K562 (cell line): Measurements from ENCODE around the gene PRR30. TPM values are rescaled to one million over a fixed set of nuclear protein-coding genes. Genes with fewer than 3 reads are reported as not detected.

Source experiments
- ATAC-seq: fragments of 200-7000 bp; cut with Tn5 transposase; 3 replicates; pipeline ENCODE4 v1.9.1; 2020; ENCODE audit warnings: moderate library complexity
- BruUV-seq: library from RNA; stranded (reverse); fragments of 400-500 nt; replicated peaks from 2 replicates; lab custom pipeline; 2021; lab: Mats Ljungman, UMichigan
- CTCF ChIA-PET: fragments of 300-600 bp; formaldehyde crosslinking; extraction: SDS; loops from one replicate; lab custom pipeline; 2021; ENCODE audit warnings: low intra/inter-chr PET ratio; lab: Yijun Ruan, JAX
- POLR2A ChIA-PET: fragments of 300-600, 350-650 bp; sonication (Branson Sonifier 250); formaldehyde crosslinking; extraction: SDS; loops from one replicate; lab custom pipeline; 2021; ENCODE audit warnings: antibody characterized with exemption, inconsistent platforms; lab: Yijun Ruan, JAX
- DNase-seq, 4 experiments: peaks; one replicate each; pipeline versions ENCODE4 v3.0.0 to v3.0.0-alpha.2; 2011 to 2018; ENCODE audit warnings: low spot score in 3 of 4, mixed read lengths in 3 of 4; ENCODE audit errors: extremely low read depth in 1 of 4
- FAIRE-seq: peaks from 2 replicates; lab custom pipeline; 2011; peaks lifted over from hg19 to GRCh38; lab: Jason Lieb, UNC
- H2AFZ ChIP-seq: 2 replicates; pipeline ENCODE4 v1.6.0; 2011; ENCODE audit warnings: low read depth, low read length, control low read depth, inconsistent platforms
- H3K27ac ChIP-seq: fragments of 200-600 bp; 3 replicates; pipeline ENCODE4 v1.8.0; 2011; ENCODE audit warnings: low read depth, mild to moderate bottlenecking, control low read depth, inconsistent platforms, low read length, moderate library complexity, mixed read lengths; ENCODE audit errors: extremely low read depth
- H3K27me3 ChIP-seq, 2 experiments: fragments of 300-600 bp in 1 of 2; 2 replicates in 1 of 2; 3 replicates in 1 of 2; pipeline versions ENCODE4 v1.6.0 to v1.8.0; 2011; ENCODE audit warnings: inconsistent platforms in 2 of 2, low read length in 2 of 2, mild to moderate bottlenecking in 1 of 2, mixed read lengths in 1 of 2, moderate library complexity in 1 of 2; ENCODE audit not compliant: control insufficient read depth in 2 of 2, insufficient read depth in 2 of 2
- H3K36me3 ChIP-seq: fragments of 300-600 bp; 3 replicates; pipeline ENCODE4 v1.8.0; 2011; ENCODE audit warnings: mild to moderate bottlenecking, low read length, inconsistent platforms; ENCODE audit not compliant: control insufficient read depth, insufficient read depth
- H3K4me1 ChIP-seq, 2 experiments: fragments of 200-600 bp in 1 of 2; replicated peaks in 1 of 2; 2 replicates in 1 of 2; 3 replicates in 1 of 2; pipeline versions ENCODE4 v1.5.1 to v1.8.0; 2011; ENCODE audit warnings: inconsistent platforms in 2 of 2, low read length in 2 of 2, mild to moderate bottlenecking in 1 of 2, mixed read lengths in 1 of 2, moderate library complexity in 1 of 2; ENCODE audit not compliant: control insufficient read depth in 2 of 2, insufficient read depth in 2 of 2
- H3K4me2 ChIP-seq: 2 replicates; pipeline ENCODE4 v1.6.1; 2011; ENCODE audit warnings: low read length, control low read depth, inconsistent platforms, mixed read lengths; ENCODE audit not compliant: insufficient read depth
- H3K4me3 ChIP-seq: fragments of 200-600 bp; sonication (generic), shearing (Covaris generic); 2 replicates; pipeline ENCODE4 v1.5.1; 2016; ENCODE audit warnings: control low read depth, inconsistent platforms
- H3K79me2 ChIP-seq: fragments of 200-600 bp; 3 replicates; pipeline ENCODE4 v1.8.0; 2011; ENCODE audit warnings: low read length, inconsistent platforms; ENCODE audit not compliant: control insufficient read depth, insufficient read depth
- H3K9ac ChIP-seq, 2 experiments: 2 replicates each; pipeline versions ENCODE4 v1.6.0 to v1.6.1; 2011; ENCODE audit warnings: low read depth in 2 of 2, low read length in 2 of 2, control low read depth in 1 of 2, inconsistent platforms in 1 of 2, mild to moderate bottlenecking in 1 of 2, mixed read lengths in 1 of 2; ENCODE audit not compliant: insufficient read depth in 1 of 2
- H3K9me1 ChIP-seq: one replicate; pipeline ENCODE4 v1.6.0; 2011; ENCODE audit warnings: inconsistent platforms, mild to moderate bottlenecking, low read length, moderate library complexity; ENCODE audit not compliant: control insufficient read depth, insufficient read depth
- H3K9me3 ChIP-seq: replicated peaks from 2 replicates; pipeline ENCODE4 v1.5.1; 2011; ENCODE audit warnings: low read depth, low read length, inconsistent platforms; ENCODE audit not compliant: control insufficient read depth, insufficient read depth
- H4K20me1 ChIP-seq: replicated peaks from 2 replicates; pipeline ENCODE4 v1.6.1; 2011; ENCODE audit warnings: low read length, inconsistent platforms, mixed read lengths; ENCODE audit not compliant: control insufficient read depth, insufficient read depth
- GATAD2A ChIP-seq: fragments of 450-650 bp; IDR thresholded peaks from 2 replicates; pipeline ENCODE4 v1.6.1; 2017
- POLR2G ChIP-seq: fragments of 200-400 bp; formaldehyde crosslinking; IDR thresholded peaks from 2 replicates; pipeline ENCODE4 v1.6.1; 2017; ENCODE audit warnings: low read depth, mild to moderate bottlenecking, antibody characterized with exemption, low read length, moderate library complexity
- RBFOX2 ChIP-seq: fragments of 200-400 bp; formaldehyde crosslinking; IDR thresholded peaks from 2 replicates; pipeline ENCODE4 v1.6.1; 2017; ENCODE audit warnings: low read depth, mild to moderate bottlenecking, low read length, moderate library complexity
- WGBS: fragments of 100-300 bp; shearing (Covaris generic); methylation state at CpG from one replicate; pipeline ENCODE4 v1.1.6; 2016; ENCODE audit warnings: low coverage, mixed read lengths; ENCODE audit not compliant: insufficient coverage; ENCODE audit errors: missing lambda C conversion rate; 5-methylcytosine and 5-hydroxymethylcytosine counted together
- in situ Hi-C: fragments of 300-500 bp; cut with MboI; formaldehyde crosslinking; loops from 4 replicates; pipeline ENCODE4 v1.15.0; 2018; ENCODE audit warnings: inconsistent platforms, mixed read lengths
- intact Hi-C: fragments of 100-400 bp; cut with micrococcal nuclease; formaldehyde crosslinking; loops from 2 replicates; pipeline ENCODE4 v1.14.2; 2022
- polyA plus RNA-seq, 8 experiments: library from polyadenylated mRNA; depleted of rRNA in 4 of 8; stranded (reverse) in 5 of 8; unstranded in 3 of 8; fragments of >200 nt; fragmentation: Nextera tagmentation in 2 of 8; fragmentation: Illumina TruSeq in 1 of 8; extraction: Ambion mirVana in 2 of 8; extraction: Trizol in 1 of 8; gene quantifications; 2 replicates each; pipeline versions ENCODE4 v1.2.1 to v1.2.3, GENCODE V29; 2011 to 2014; ENCODE audit warnings: inconsistent platforms in 1 of 8, missing spikeins in 1 of 8
- total RNA-seq, 7 experiments: library from RNA; depleted of rRNA in 6 of 7; stranded (reverse); fragments of >200 nt in 6 of 7; fragmentation: Illumina TruSeq in 2 of 7; extraction: Trizol in 2 of 7; gene quantifications; 2 replicates each; pipeline versions ENCODE4 v1.2.1 to v1.2.3, GENCODE V29; 2011 to 2021; ENCODE audit warnings: low replicate concordance in 1 of 7
- TF ChIP-seq, protein P1 (sequence below): sonication (generic); formaldehyde crosslinking; IDR thresholded peaks from 2 replicates; pipeline ENCODE4 v1.8.1; 2023; ENCODE audit warnings: mild to moderate bottlenecking, missing genetic modification reagents

Gene PRR30
- total and polyA plus RNA-seq, 9 of the 15 experiments (the other 6 are each of a cell fraction or from before 2014, with no cell fraction given) = not detected

DNA sequence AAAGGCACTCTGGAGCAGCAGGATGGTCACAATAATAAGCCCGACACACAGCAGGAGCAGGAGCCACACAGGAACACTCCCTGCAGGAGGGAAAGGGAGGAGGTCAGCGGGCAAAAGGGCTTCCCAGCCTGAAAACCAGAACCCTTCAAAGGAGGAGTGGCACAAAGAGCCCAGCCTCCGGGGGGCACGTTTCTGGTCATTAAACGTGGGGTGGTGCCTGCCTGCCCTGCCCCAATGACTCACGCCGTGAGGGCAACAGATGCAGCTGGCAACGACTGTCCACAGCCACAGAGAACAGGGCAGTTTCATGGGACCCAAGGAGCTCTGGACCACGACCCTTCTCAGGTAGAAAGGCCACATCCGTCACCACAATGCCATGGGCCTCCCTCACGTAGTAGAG is 7.8 kb downstream of the PRR30 start:
- in situ Hi-C loops = no loop called here
- H3K79me2 ChIP-seq = peaks cover 21% of the 10 kb centered on the region
- H3K36me3 ChIP-seq = peaks cover 42% of the 10 kb centered on the region; the same call in 2 of the 3 replicates
- no peak for ATAC-seq
- H4K20me1 ChIP-seq = no peaks in the 10 kb centered on the region; the same call in 1 of the 2 replicates
- no TSS peak for BruUV-seq
- no peak for FAIRE-seq
- TF ChIP-seq GATAD2A (no peak), RBFOX2 (peak; percentile 11; the same call in 1 of the 2 replicates)
- TF ChIP-seq, all 486 proteins: peak for 1
- peaks cover 8% of the 10 kb centered on the region for H3K9me1 ChIP-seq
- no peak overlapping the region for H2AFZ ChIP-seq
- H3K9me3 ChIP-seq = no peaks in the 10 kb centered on the region; the same call in 1 of the 2 replicates
- WGBS = 94% methylated on average over 11 of the region's 11 CpGs
- DNase-seq = no peak
- POLR2A ChIA-PET = no interaction called here
- H3K4me3 ChIP-seq = no peak overlapping the region
- H3K9ac ChIP-seq = no peak overlapping the region; a peak in 1 of 4 replicates
- H3K27ac ChIP-seq = no peak overlapping the region
- H3K4me1 ChIP-seq = peaks cover 15 to 32% of the 10 kb centered on the region in 2 experiments; a peak in 4 of 5 replicates
- no peaks in the 10 kb centered on the region for H3K27me3 ChIP-seq
- CTCF ChIA-PET = no interaction called here
- H3K4me2 ChIP-seq = no peak overlapping the region
- intact Hi-C loops = no loop called here

DNA sequence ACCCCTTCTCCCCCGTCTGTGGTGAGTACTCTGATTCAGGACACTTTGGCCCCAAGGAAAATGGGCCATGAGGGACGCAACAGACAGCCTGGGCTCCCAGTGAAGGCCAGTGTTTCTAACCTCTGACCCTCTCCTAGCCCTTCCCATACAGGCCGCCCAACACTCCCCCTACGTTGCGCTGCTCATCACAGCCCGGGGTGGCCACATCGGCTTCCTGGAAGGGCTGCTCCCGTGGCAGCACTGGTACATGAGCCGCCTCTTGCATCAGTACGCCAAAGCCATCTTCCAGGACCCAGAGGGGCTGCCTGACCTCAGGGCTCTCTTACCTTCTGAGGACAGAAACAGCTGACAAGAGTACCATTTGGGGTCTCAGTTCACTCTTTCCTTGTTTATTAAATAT is 8.8 kb downstream of the PRR30 start:
- H3K9me1 ChIP-seq = peaks cover 8% of the 10 kb centered on the region
- CTCF ChIA-PET = no interaction called here
- ATAC-seq (no peak), FAIRE-seq (no peak), DNase-seq (no peak)
- BruUV-seq = no TSS peak
- H3K4me2 ChIP-seq = no peak overlapping the region
- TF ChIP-seq POLR2G = 0 out of 2 replicates have a peak, but pooled peaks have one; percentile 18
- TF ChIP-seq, protein P1, sequence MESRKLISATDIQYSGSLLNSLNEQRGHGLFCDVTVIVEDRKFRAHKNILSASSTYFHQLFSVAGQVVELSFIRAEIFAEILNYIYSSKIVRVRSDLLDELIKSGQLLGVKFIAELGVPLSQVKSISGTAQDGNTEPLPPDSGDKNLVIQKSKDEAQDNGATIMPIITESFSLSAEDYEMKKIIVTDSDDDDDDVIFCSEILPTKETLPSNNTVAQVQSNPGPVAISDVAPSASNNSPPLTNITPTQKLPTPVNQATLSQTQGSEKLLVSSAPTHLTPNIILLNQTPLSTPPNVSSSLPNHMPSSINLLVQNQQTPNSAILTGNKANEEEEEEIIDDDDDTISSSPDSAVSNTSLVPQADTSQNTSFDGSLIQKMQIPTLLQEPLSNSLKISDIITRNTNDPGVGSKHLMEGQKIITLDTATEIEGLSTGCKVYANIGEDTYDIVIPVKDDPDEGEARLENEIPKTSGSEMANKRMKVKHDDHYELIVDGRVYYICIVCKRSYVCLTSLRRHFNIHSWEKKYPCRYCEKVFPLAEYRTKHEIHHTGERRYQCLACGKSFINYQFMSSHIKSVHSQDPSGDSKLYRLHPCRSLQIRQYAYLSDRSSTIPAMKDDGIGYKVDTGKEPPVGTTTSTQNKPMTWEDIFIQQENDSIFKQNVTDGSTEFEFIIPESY (CRISPR knock-in tag) = no peak; the same call in 1 of the 2 replicates
- H3K9me3 ChIP-seq = no peaks in the 10 kb centered on the region; the same call in 1 of the 2 replicates
- H3K27me3 ChIP-seq = no peaks in the 10 kb centered on the region
- peaks cover 21% of the 10 kb centered on the region for H3K79me2 ChIP-seq
- H3K36me3 ChIP-seq = peaks cover 42% of the 10 kb centered on the region; the same call in 2 of the 3 replicates
- peaks cover 15 to 32% of the 10 kb centered on the region in 2 experiments; a peak in 4 of 5 replicates for H3K4me1 ChIP-seq
- in situ Hi-C loops = no loop called here
- no peak overlapping the region for H3K27ac ChIP-seq
- H4K20me1 ChIP-seq = no peaks in the 10 kb centered on the region; the same call in 1 of the 2 replicates
- intact Hi-C loops = no loop called here
- POLR2A ChIA-PET = no interaction called here
- no peak overlapping the region for H2AFZ ChIP-seq
- H3K4me3 ChIP-seq = no peak overlapping the region
- WGBS = 75% methylated on average over 9 of the region's 10 CpGs
- H3K9ac ChIP-seq = peak overlapping the region in 1 of 2 experiments; percentile 15; a peak in 1 of 4 replicates
